ENCODE results near the gene PLEKHG1.

The PLEKHG1 gene

GRCh38 chr6:150579611-150580010 is 20.1 kb upstream of the PLEKHG1 start:
- TF ChIP-seq, protein P1, sequence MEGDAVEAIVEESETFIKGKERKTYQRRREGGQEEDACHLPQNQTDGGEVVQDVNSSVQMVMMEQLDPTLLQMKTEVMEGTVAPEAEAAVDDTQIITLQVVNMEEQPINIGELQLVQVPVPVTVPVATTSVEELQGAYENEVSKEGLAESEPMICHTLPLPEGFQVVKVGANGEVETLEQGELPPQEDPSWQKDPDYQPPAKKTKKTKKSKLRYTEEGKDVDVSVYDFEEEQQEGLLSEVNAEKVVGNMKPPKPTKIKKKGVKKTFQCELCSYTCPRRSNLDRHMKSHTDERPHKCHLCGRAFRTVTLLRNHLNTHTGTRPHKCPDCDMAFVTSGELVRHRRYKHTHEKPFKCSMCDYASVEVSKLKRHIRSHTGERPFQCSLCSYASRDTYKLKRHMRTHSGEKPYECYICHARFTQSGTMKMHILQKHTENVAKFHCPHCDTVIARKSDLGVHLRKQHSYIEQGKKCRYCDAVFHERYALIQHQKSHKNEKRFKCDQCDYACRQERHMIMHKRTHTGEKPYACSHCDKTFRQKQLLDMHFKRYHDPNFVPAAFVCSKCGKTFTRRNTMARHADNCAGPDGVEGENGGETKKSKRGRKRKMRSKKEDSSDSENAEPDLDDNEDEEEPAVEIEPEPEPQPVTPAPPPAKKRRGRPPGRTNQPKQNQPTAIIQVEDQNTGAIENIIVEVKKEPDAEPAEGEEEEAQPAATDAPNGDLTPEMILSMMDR (IDR thresholded peaks at IDR 0.05) = no peak
- Histone ChIP-seq H3K9ac (no peak overlapping the region), H3K4me3 (ENCODE audit: low read depth, low read length) (no peak overlapping the region), H3K27ac (no peak overlapping the region), H3K27me3 (ENCODE audit: control insufficient read depth, insufficient read depth, low read length) (no peaks in the 10 kb centered on the region), H2AFZ (no peak overlapping the region), H3K4me2 (ENCODE audit: low read length) (no peak overlapping the region), H3K36me3 (ENCODE audit: control insufficient read depth, insufficient read depth, low read length) (no peaks in the 10 kb centered on the region), H3K9me3 (ENCODE audit: control insufficient read depth, low read length) (no peaks in the 10 kb centered on the region), H3K79me2 (no peaks in the 10 kb centered on the region), H3K4me1 (peaks cover 19% of the 10 kb centered on the region)

DNA sequence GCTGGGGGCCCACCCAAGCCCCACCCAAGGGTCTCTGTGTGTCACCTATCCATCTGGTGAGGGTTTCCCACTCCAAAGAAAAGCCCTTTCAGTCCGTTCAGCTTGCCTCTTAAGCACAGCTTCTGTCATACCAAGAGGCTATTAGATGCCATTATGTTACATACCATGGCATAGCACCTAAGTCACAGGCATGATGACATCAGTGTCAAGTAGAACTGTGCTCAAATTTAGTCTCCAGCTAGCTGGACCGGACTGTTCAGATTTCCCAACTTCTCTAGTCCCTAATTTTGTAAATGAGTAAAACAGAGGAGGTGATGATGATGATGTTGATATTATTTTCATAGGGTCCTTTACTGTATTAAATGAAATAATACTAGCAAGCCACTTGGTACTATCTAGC is 19.2 kb upstream of the PLEKHG1 start:
- Histone ChIP-seq H3K4me3 (ENCODE audit: low read depth, low read length) (no peak overlapping the region), H3K9me3 (ENCODE audit: control insufficient read depth, low read length) (no peaks in the 10 kb centered on the region), H3K27me3 (ENCODE audit: control insufficient read depth, insufficient read depth, low read length) (no peaks in the 10 kb centered on the region), H3K4me1 (peaks cover 19% of the 10 kb centered on the region), H3K9ac (no peak overlapping the region), H3K27ac (no peak overlapping the region), H3K4me2 (ENCODE audit: low read length) (no peak overlapping the region), H2AFZ (no peak overlapping the region), H3K79me2 (no peaks in the 10 kb centered on the region), H3K36me3 (ENCODE audit: control insufficient read depth, insufficient read depth, low read length) (no peaks in the 10 kb centered on the region)
- TF ChIP-seq, protein P1 (IDR thresholded peaks at IDR 0.05) = no peak

DNA sequence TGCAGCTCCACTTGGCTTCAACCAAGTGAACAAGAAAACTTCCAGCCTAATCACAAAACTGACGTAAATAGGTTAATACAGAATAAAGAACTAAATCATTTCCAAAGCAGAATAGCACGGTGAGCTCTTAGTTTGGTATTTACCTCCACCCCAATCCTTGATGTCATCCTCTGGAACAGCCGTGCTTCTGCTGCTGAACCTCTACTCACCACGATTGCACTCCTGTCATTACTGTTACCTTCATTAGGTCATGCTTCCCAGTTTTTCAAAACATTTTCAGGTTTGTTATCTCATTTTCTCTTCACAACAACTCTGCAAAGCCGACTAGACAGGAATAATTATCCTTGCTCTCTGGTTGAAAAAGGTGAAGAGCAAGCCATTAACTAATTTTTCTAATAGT is 15.6 kb upstream of the PLEKHG1 start:
- Histone ChIP-seq H3K27ac (no peak overlapping the region), H3K4me2 (ENCODE audit: low read length) (no peak overlapping the region), H3K27me3 (ENCODE audit: control insufficient read depth, insufficient read depth, low read length) (no peaks in the 10 kb centered on the region), H3K36me3 (ENCODE audit: control insufficient read depth, insufficient read depth, low read length) (no peaks in the 10 kb centered on the region), H3K9me3 (ENCODE audit: control insufficient read depth, low read length) (no peaks in the 10 kb centered on the region), H3K9ac (no peak overlapping the region), H3K4me1 (peaks cover 19% of the 10 kb centered on the region), H2AFZ (peak overlapping the region; percentile 30), H3K4me3 (ENCODE audit: low read depth, low read length) (no peak overlapping the region), H3K79me2 (no peaks in the 10 kb centered on the region)
- TF ChIP-seq, protein P1 (IDR thresholded peaks at IDR 0.05) = no peak

DNA sequence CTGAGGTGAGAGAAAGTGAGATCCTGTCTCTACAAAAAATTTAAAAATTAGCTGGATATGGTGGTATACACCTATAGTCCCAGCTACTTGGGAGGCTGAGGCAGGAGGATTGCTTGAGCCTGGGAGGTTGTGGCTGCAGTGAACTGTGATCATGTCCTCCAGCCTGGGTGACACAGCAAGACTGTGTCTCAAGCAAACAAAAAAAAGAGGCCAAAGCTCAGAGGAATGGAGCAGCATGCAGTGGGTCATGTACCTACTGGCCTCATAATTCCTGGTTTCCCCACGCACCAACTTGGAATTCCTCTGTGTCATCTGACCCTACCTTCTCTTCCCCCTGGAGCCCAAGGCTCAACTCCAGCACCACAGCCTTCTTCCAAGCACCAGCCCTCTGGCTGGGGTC is 15.1 kb upstream of the PLEKHG1 start:
- Histone ChIP-seq H3K4me3 (ENCODE audit: low read depth, low read length) (no peak overlapping the region), H3K9ac (no peak overlapping the region), H3K27ac (no peak overlapping the region), H3K9me3 (ENCODE audit: control insufficient read depth, low read length) (no peaks in the 10 kb centered on the region), H3K79me2 (no peaks in the 10 kb centered on the region), H3K4me1 (peaks cover 19% of the 10 kb centered on the region), H3K36me3 (ENCODE audit: control insufficient read depth, insufficient read depth, low read length) (no peaks in the 10 kb centered on the region), H3K4me2 (ENCODE audit: low read length) (no peak overlapping the region), H3K27me3 (ENCODE audit: control insufficient read depth, insufficient read depth, low read length) (no peaks in the 10 kb centered on the region), H2AFZ (peak overlapping the region; percentile 30)
- TF ChIP-seq, protein P1 (IDR thresholded peaks at IDR 0.05) = no peak

GRCh38 chr6:150586850-150587359 is 12.8 kb upstream of the PLEKHG1 start:
- no peaks in the 10 kb centered on the region for H3K36me3 ChIP-seq (ENCODE audit: control insufficient read depth, insufficient read depth, low read length)
- no peak overlapping the region for H2AFZ ChIP-seq
- no peak overlapping the region for H3K4me3 ChIP-seq (ENCODE audit: low read depth, low read length)
- no peak overlapping the region for H3K9ac ChIP-seq
- H3K27me3 ChIP-seq (ENCODE audit: control insufficient read depth, insufficient read depth, low read length) = no peaks in the 10 kb centered on the region
- H3K9me3 ChIP-seq (ENCODE audit: control insufficient read depth, low read length) = no peaks in the 10 kb centered on the region
- TF ChIP-seq, protein P1 (IDR thresholded peaks at IDR 0.05) = no peak
- no peak overlapping the region for H3K27ac ChIP-seq
- H3K4me1 ChIP-seq = peaks cover 16% of the 10 kb centered on the region
- H3K79me2 ChIP-seq = no peaks in the 10 kb centered on the region
- H3K4me2 ChIP-seq (ENCODE audit: low read length) = no peak overlapping the region
